GM13976 (cell line): ENCODE data around the gene WDR1.

Source experiments
- DNase-seq: peaks from one replicate; pipeline ENCODE4 v3.0.0; 2012; ENCODE audit warnings: low spot score
- CTCF ChIP-seq: IDR thresholded peaks from 2 replicates; pipeline ENCODE4 v1.5.1; 2012; ENCODE audit warnings: borderline replicate concordance, mild to moderate bottlenecking; ENCODE audit not compliant: insufficient read depth; ENCODE audit errors: extremely low read depth, missing control alignments, control extremely low read depth
- in situ Hi-C: fragments of 300-500 bp; cut with MboI; formaldehyde crosslinking; loops from one replicate; pipeline ENCODE4 v1.12.0; 2022; ENCODE audit warnings: low sequenced_read_pairs, mixed read lengths, inconsistent platforms; ENCODE audit not compliant: unreplicated experiment

WDR1 gene

GRCh38 chr4:10025230-10025806 is 91.3 kb downstream of the WDR1 start:
- in situ Hi-C loops, result no loop called here
- no peak for TF ChIP-seq CTCF
- no peak for DNase-seq
